Uterus (tissue), 4 donors: ENCODE data around the gene MEMO1. TPM values are rescaled to one million over a fixed set of nuclear protein-coding genes. Genes with fewer than 3 reads are reported as not detected.

ENCODE experiments used
- DNase-seq, 2 donors: peaks; one replicate each; pipeline ENCODE4 v3.0.0-alpha.2; 2019 to 2020
- H3K27ac ChIP-seq, 2 donors: fragments of 200-600 bp; sonication (generic); 1 replicate in 1 of 2; 2 replicates in 1 of 2; pipeline ENCODE4 v1.5.1; 2016 to 2018
- H3K27me3 ChIP-seq, 2 donors: fragments of 200-600 bp; sonication (generic); one replicate each; pipeline ENCODE4 v1.5.1; 2018 to 2019; ENCODE audit warnings: control low read depth in 1 of 2
- H3K36me3 ChIP-seq, 2 donors: fragments of 200-600 bp; sonication (generic); one replicate each; pipeline ENCODE4 v1.5.1; 2019; ENCODE audit warnings: control low read depth in 1 of 2
- H3K4me1 ChIP-seq, 2 donors: fragments of 200-600 bp; sonication (generic); one replicate each; pipeline ENCODE4 v1.5.1; 2018 to 2019; ENCODE audit warnings: control low read depth in 1 of 2
- H3K4me3 ChIP-seq, 2 donors: fragments of 200-600 bp; sonication (generic); 1 replicate in 1 of 2; 2 replicates in 1 of 2; pipeline ENCODE4 v1.5.1; 2018 to 2019; ENCODE audit warnings: mild to moderate bottlenecking in 1 of 2
- H3K9me3 ChIP-seq, 2 donors: fragments of 200-600 bp; sonication (generic); one replicate each; pipeline ENCODE4 v1.5.1; 2019; ENCODE audit warnings: control low read depth in 1 of 2
- POLR2A ChIP-seq, 2 donors: fragments of 450-650 bp; IDR thresholded peaks; one replicate each; pipeline ENCODE4 v1.6.1; 2016; ENCODE audit warnings: antibody characterized with exemption in 2 of 2, mild to moderate bottlenecking in 1 of 2, moderate library complexity in 1 of 2
- intact Hi-C: fragments of 100-400 bp; cut with DNase I; formaldehyde crosslinking; loops from one replicate; pipeline ENCODE4 v1.15.1; 2023; ENCODE audit warnings: low total_unique reads
- total RNA-seq, 4 donors: library from RNA; depleted of rRNA in 3 of 4; stranded (reverse); fragments of >200 nt in 3 of 4; gene quantifications; one replicate each; pipeline versions ENCODE4 v1.1.0 to v1.2.4, GENCODE V29; 2014 to 2023
- TF ChIP-seq, protein P1 (sequence below), 4 experiments: fragments of 200-600 bp in 2 of 4; fragments of 450-650 bp in 2 of 4; sonication (generic) in 2 of 4; IDR thresholded peaks; one replicate each; pipeline ENCODE4 v1.5.1; 2016 to 2019; ENCODE audit warnings: antibody characterized with exemption in 4 of 4, mild to moderate bottlenecking in 2 of 4, moderate library complexity in 1 of 4
- donor health status: DM: yes; HTN: yes; CAD: no.

The MEMO1 gene
- total RNA-seq, 4 donors from 2014 or later, result 7.9 to 51.1 (median 23.3) TPM

DNA sequence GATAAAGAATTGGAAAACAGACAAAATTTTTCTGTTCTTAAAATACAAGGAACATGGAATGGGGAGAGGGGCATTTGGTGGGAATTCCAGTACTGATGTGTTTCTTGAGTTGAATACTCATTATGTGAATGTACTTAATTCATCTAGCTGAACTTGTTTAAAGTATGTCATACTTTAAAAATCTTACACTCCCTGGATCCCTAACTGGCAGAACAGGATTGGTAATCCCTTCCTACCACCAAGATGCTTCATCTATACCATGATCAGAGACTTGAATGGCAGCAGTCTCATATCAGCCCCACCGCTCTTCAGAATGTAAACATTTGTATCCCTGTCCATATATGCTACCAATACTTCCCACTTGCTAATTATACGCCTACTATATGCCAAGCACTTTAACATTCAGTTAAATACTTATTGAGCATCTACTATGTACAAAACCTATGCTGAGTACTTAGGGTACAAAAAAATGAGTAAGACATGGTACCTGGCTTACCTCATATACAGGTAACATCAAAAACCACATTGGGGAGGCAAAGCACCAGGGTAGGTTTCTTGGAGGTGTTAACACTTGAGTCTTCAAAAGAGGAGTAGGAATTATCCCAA lies 5.3 kb downstream of the MEMO1 start:
- Histone ChIP-seq H3K9me3 (no peaks in the 10 kb centered on the region), H3K27ac (no peak overlapping the region), H3K4me1 (peaks cover 5 to 16% of the 10 kb centered on the region in 2 donors), H3K27me3 (no peaks in the 10 kb centered on the region), H3K4me3 (no peak overlapping the region), H3K36me3 (no peaks in the 10 kb centered on the region)
- intact Hi-C loops, result no loop called here
- DNase-seq, result no peak
- no peak for TF ChIP-seq POLR2A (IDR thresholded peaks at IDR 0.05)
- TF ChIP-seq, protein P1, sequence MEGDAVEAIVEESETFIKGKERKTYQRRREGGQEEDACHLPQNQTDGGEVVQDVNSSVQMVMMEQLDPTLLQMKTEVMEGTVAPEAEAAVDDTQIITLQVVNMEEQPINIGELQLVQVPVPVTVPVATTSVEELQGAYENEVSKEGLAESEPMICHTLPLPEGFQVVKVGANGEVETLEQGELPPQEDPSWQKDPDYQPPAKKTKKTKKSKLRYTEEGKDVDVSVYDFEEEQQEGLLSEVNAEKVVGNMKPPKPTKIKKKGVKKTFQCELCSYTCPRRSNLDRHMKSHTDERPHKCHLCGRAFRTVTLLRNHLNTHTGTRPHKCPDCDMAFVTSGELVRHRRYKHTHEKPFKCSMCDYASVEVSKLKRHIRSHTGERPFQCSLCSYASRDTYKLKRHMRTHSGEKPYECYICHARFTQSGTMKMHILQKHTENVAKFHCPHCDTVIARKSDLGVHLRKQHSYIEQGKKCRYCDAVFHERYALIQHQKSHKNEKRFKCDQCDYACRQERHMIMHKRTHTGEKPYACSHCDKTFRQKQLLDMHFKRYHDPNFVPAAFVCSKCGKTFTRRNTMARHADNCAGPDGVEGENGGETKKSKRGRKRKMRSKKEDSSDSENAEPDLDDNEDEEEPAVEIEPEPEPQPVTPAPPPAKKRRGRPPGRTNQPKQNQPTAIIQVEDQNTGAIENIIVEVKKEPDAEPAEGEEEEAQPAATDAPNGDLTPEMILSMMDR (IDR thresholded peaks at IDR 0.05), result no peak

GRCh38 chr2:32003791-32004190 lies 7.0 kb downstream of the MEMO1 start:
- TF ChIP-seq, protein P1 (IDR thresholded peaks at IDR 0.05), result no peak
- TF ChIP-seq POLR2A (IDR thresholded peaks at IDR 0.05), result no peak
- no peaks in the 10 kb centered on the region for H3K9me3 ChIP-seq
- no peak overlapping the region for H3K4me3 ChIP-seq
- no peaks in the 10 kb centered on the region for H3K36me3 ChIP-seq
- H3K27ac ChIP-seq, result no peak overlapping the region
- no peak for DNase-seq
- peaks cover 5 to 16% of the 10 kb centered on the region in 2 donors for H3K4me1 ChIP-seq
- intact Hi-C loops, result no loop called here
- H3K27me3 ChIP-seq, result no peaks in the 10 kb centered on the region

DNA sequence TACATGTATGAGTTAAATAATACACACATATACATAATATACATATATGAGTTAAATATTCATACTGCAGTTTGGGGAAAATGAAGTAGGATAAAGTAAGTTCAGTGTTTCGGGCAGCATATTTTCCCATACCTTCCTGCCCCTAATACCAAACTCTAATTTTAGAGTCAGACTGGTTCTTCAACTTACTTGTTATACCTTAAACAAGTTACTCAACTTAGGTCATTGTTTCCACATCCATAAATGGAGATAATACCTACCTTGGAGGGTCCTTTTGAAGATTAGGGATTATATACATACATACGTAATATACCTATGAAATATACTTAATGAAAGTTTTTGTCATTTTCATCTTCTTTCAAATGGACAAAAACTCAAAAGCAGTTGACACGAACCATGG lies 8.4 kb downstream of the MEMO1 start:
- no peaks in the 10 kb centered on the region for H3K36me3 ChIP-seq
- H3K9me3 ChIP-seq, result no peaks in the 10 kb centered on the region
- H3K4me1 ChIP-seq, result peaks cover 0 to 2% of the 10 kb centered on the region in 2 donors
- DNase-seq, result no peak
- intact Hi-C loops, result no loop called here
- TF ChIP-seq, protein P1 (IDR thresholded peaks at IDR 0.05), result no peak
- TF ChIP-seq POLR2A (IDR thresholded peaks at IDR 0.05), result no peak
- no peak overlapping the region for H3K27ac ChIP-seq
- no peak overlapping the region for H3K4me3 ChIP-seq
- H3K27me3 ChIP-seq, result no peaks in the 10 kb centered on the region

GRCh38 chr2:31999438-31999837 lies 11.4 kb downstream of the MEMO1 start:
- Histone ChIP-seq H3K4me1 (no peaks in the 10 kb centered on the region), H3K27me3 (no peaks in the 10 kb centered on the region), H3K9me3 (no peaks in the 10 kb centered on the region), H3K27ac (no peak overlapping the region), H3K4me3 (no peak overlapping the region), H3K36me3 (no peaks in the 10 kb centered on the region)
- intact Hi-C loops, result no loop called here
- no peak for DNase-seq
- TF ChIP-seq, protein P1 (IDR thresholded peaks at IDR 0.05), result no peak
- TF ChIP-seq POLR2A (IDR thresholded peaks at IDR 0.05), result no peak

- no peak for TF ChIP-seq POLR2A (IDR thresholded peaks at IDR 0.05)
- TF ChIP-seq, protein P1 (IDR thresholded peaks at IDR 0.05), result no peak
- no peak for DNase-seq
- no peaks in the 10 kb centered on the region for H3K27me3 ChIP-seq
- no peaks in the 10 kb centered on the region for H3K36me3 ChIP-seq
- intact Hi-C loops, result no loop called here
- H3K4me1 ChIP-seq, result no peaks in the 10 kb centered on the region
- H3K4me3 ChIP-seq, result no peak overlapping the region
- H3K9me3 ChIP-seq, result no peaks in the 10 kb centered on the region
- no peak overlapping the region for H3K27ac ChIP-seq
Observed at GRCh38 chr2:31998731-31999383, 12.0 kb downstream of the MEMO1 start.
